GM12872 (cell line): ENCODE results near the gene RAB3IL1.

Source experiments
- CTCF ChIP-seq: IDR thresholded peaks from 3 replicates; pipeline ENCODE4 v1.5.1; 2011; ENCODE audit warnings: low read depth, mild to moderate bottlenecking, low read length, moderate library complexity; ENCODE audit not compliant: insufficient read depth

RAB3IL1 gene

GRCh38 chr11:61930933-61931332, 13.6 kb upstream of the RAB3IL1 start:
- TF ChIP-seq CTCF, result no peak

- TF ChIP-seq CTCF, result no peak
These were observed 11.2 kb upstream of the RAB3IL1 start for GRCh38 chr11:61928606-61929005.

- TF ChIP-seq CTCF, result no peak
These were observed 10.1 kb upstream of the RAB3IL1 start for GRCh38 chr11:61927501-61927900.

- no peak for TF ChIP-seq CTCF
These were observed 8.9 kb upstream of the RAB3IL1 start for GRCh38 chr11:61926235-61926634.

GRCh38 chr11:61925736-61926135, 8.4 kb upstream of the RAB3IL1 start:
- no peak for TF ChIP-seq CTCF

- TF ChIP-seq CTCF, result no peak
These were observed 6.7 kb upstream of the RAB3IL1 start for GRCh38 chr11:61924064-61924455.

GRCh38 chr11:61923166-61924063, 6.0 kb upstream of the RAB3IL1 start:
- TF ChIP-seq CTCF, result no peak
